ENCODE measurements around the gene TMEM92. TPM values are rescaled to one million over a fixed set of nuclear protein-coding genes. Genes with fewer than 3 reads are reported as not detected.

The TMEM92 gene
- total and polyA plus RNA-seq, 2 of the 13 experiments (the other 11 are each of a cell fraction or from before 2014, with no cell fraction given), result 0.07 TPM; not detected in 1

GRCh38 chr17:50265212-50265611, 9.1 kb upstream of the TMEM92 start:
- in situ Hi-C loops (cut with HindIII; ENCODE audit: extremely low pct_ligation_motif_present, low pct_unique_long_range_greater_than_20kb), result no loop called here
- POLR2A ChIA-PET, result no interaction called here

DNA sequence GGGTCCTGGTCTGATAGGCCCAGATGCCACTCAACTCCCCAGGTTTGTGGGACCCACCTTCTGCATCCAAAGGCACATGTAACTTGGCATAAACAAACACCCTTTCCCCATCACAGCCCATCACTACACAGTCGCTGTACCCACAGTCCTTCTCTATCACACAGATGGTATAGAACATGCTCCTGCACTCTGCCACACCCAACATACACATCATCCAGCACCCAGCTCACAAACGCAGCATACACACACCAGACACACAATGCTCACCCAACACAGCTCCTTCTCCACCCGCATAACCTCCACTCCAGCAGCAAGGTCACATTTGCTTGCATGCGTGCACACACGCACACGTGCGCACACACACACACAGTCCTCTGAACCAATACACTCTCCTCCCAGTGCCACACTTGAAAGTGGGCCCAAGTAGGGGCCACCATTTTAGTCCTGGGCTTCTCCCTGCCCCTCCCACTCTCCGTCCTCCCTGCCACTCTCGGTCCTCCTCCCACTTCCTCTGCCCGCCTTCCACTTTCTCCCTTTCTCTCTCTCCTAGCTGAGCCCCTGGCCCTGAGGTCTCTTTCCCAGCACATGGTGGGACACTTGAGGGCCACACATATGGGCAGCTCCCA, 8.5 kb upstream of the TMEM92 start:
- H3K4me3 ChIP-seq (replicated peaks in 1 of 3; ENCODE audit: insufficient read depth in 1 of 3, low read depth in 2 of 3, low read length in 3 of 3), result no peak overlapping the region
- FAIRE-seq (no peak), DNase-seq (ENCODE audit: low spot score) (no peak), ATAC-seq (no peak)
- BruUV-seq (replicated peaks), result no TSS peak
- in situ Hi-C loops (cut with HindIII; ENCODE audit: extremely low pct_ligation_motif_present, low pct_unique_long_range_greater_than_20kb), result no loop called here
- H3K27ac ChIP-seq (ENCODE audit: extremely low read length, insufficient read depth, low read length), result no peak overlapping the region
- H4K20me1 ChIP-seq (ENCODE audit: insufficient read depth, low read length), result no peaks in the 10 kb centered on the region
- peaks cover 19 to 77% of the 10 kb centered on the region in 2 experiments for H3K27me3 ChIP-seq (ENCODE audit: control insufficient read depth in 1 of 2, insufficient read depth in 2 of 2, low read length in 2 of 2)
- WGBS (ENCODE audit: low lambda C conversion rate), result 54% methylated on average over 10 of the region's 10 CpGs
- no peak overlapping the region for H3K9ac ChIP-seq (ENCODE audit: insufficient read depth, low read depth, low read length)
- intact Hi-C loops (cut with micrococcal nuclease; ENCODE audit: unreplicated experiment), result no loop called here
- no peak overlapping the region for H2AFZ ChIP-seq (ENCODE audit: low read length)
- ChIA-PET POLR2A (no interaction called here), CTCF (ENCODE audit: low intra/inter-chr PET ratio, low total read pairs) (interaction anchor here (0.6 kb wide), 1 partner anchor 27 kb away, joined by 3 read pairs; no protein-coding TSS in a partner anchor)
- H3K4me2 ChIP-seq (ENCODE audit: low read depth, low read length), result no peak overlapping the region
- peaks cover 17% of the 10 kb centered on the region; the same call in 1 of the 2 replicates for H3K4me1 ChIP-seq (ENCODE audit: insufficient read depth, low read length)
- no peaks in the 10 kb centered on the region for H3K9me3 ChIP-seq (ENCODE audit: low read length)
- peak; percentile 85 for TF ChIP-seq ZNF263 (CRISPR knock-in tag; IDR thresholded peaks at IDR 0.05)
- TF ChIP-seq ZBTB38 (CRISPR knock-in tag; IDR thresholded peaks at IDR 0.05), result no peak
- H3K36me3 ChIP-seq (replicated peaks in 1 of 2; ENCODE audit: control insufficient read depth in 1 of 2, insufficient read depth in 2 of 2, low read length in 2 of 2), result no peaks in the 10 kb centered on the region
- no peaks in the 10 kb centered on the region for H3K79me2 ChIP-seq (ENCODE audit: insufficient read depth, low read length)

More at GRCh38 chr17:50265212-50265611, 9.1 kb upstream of the TMEM92 start:
- no peak for FAIRE-seq
- no TSS peak for BruUV-seq (replicated peaks)
- DNase-seq (ENCODE audit: low spot score), result no peak
- Histone ChIP-seq H4K20me1 (ENCODE audit: insufficient read depth, low read length) (no peaks in the 10 kb centered on the region), H3K27ac (ENCODE audit: extremely low read length, insufficient read depth, low read length) (no peak overlapping the region), H3K27me3 (ENCODE audit: control insufficient read depth in 1 of 2, insufficient read depth in 2 of 2, low read length in 2 of 2) (peaks cover 20 to 80% of the 10 kb centered on the region in 2 experiments), H3K4me3 (replicated peaks in 1 of 3; ENCODE audit: insufficient read depth in 1 of 3, low read depth in 2 of 3, low read length in 3 of 3) (no peak overlapping the region), H3K36me3 (replicated peaks in 1 of 2; ENCODE audit: control insufficient read depth in 1 of 2, insufficient read depth in 2 of 2, low read length in 2 of 2) (no peaks in the 10 kb centered on the region), H3K4me1 (ENCODE audit: insufficient read depth, low read length) (peaks cover 17% of the 10 kb centered on the region; the same call in 1 of the 2 replicates), H3K9ac (ENCODE audit: insufficient read depth, low read depth, low read length) (no peak overlapping the region), H3K79me2 (ENCODE audit: insufficient read depth, low read length) (no peaks in the 10 kb centered on the region), H2AFZ (ENCODE audit: low read length) (no peak overlapping the region), H3K9me3 (ENCODE audit: low read length) (no peaks in the 10 kb centered on the region), H3K4me2 (ENCODE audit: low read depth, low read length) (no peak overlapping the region)
- TF ChIP-seq, protein P1, sequence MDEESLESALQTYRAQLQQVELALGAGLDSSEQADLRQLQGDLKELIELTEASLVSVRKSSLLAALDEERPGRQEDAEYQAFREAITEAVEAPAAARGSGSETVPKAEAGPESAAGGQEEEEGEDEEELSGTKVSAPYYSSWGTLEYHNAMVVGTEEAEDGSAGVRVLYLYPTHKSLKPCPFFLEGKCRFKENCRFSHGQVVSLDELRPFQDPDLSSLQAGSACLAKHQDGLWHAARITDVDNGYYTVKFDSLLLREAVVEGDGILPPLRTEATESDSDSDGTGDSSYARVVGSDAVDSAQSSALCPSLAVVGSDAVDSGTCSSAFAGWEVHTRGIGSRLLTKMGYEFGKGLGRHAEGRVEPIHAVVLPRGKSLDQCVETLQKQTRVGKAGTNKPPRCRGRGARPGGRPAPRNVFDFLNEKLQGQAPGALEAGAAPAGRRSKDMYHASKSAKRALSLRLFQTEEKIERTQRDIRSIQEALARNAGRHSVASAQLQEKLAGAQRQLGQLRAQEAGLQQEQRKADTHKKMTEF (CRISPR knock-in tag; IDR thresholded peaks at IDR 0.05), result no peak
- no peak for TF ChIP-seq TBX3 (IDR thresholded peaks at IDR 0.05; ENCODE audit: borderline replicate concordance)
- TF ChIP-seq CHCHD3 (CRISPR knock-in tag; IDR thresholded peaks at IDR 0.05), result no peak
- no peak for TF ChIP-seq DNMT3B (CRISPR knock-in tag; conservative IDR thresholded peaks at IDR 0.05)
- no peak for TF ChIP-seq HMG20B (CRISPR knock-in tag; conservative IDR thresholded peaks at IDR 0.05)
- intact Hi-C loops (cut with micrococcal nuclease; ENCODE audit: unreplicated experiment), result no loop called here
- CTCF ChIA-PET (ENCODE audit: low intra/inter-chr PET ratio, low total read pairs), result no interaction called here
- no peak for ATAC-seq
- no CpG with 5 or more reads among the region's 2 CpGs for WGBS (ENCODE audit: low lambda C conversion rate)
